Limb (tissue), 2 donors: ENCODE measurements around the gene MCU.
"Not testable (repeated sequence)": the region's sequence is repeated elsewhere in the genome, so short reads cannot be mapped to it uniquely, and the experiment has no call there.

Experiments used
- DNase-seq, 2 donors: peaks; one replicate each; pipeline ENCODE4 v3.0.0-alpha.2; 2016; ENCODE audit errors: extremely low spot score in 2 of 2

Gene MCU

GRCh38 chr10:72691863-72692743, at the start of gene MCU:
Gene MCU (plus strand): TSS chr10:72692143. CDS start chr10:72692152, 9 bp downstream.
- DNase-seq, result peak; percentile 94 to 97

- DNase-seq, result no peak
Observed at GRCh38 chr10:72642318-72642717, 49.6 kb upstream of the MCU start.

- no peak for DNase-seq
Observed at GRCh38 chr10:72645263-72645858, 46.6 kb upstream of the MCU start.

GRCh38 chr10:72646971-72647370, 45.0 kb upstream of the MCU start:
- DNase-seq, result not testable (repeated sequence)

- no peak for DNase-seq
Observed at GRCh38 chr10:72648301-72648700, 43.6 kb upstream of the MCU start.

GRCh38 chr10:72649291-72649690, 42.7 kb upstream of the MCU start:
- DNase-seq, result no peak

GRCh38 chr10:72653383-72654096, 38.4 kb upstream of the MCU start:
- no peak for DNase-seq

- no peak for DNase-seq
Observed at GRCh38 chr10:72654720-72655119, 37.2 kb upstream of the MCU start.

- no peak for DNase-seq
Observed at GRCh38 chr10:72658696-72659400, 33.1 kb upstream of the MCU start.

- DNase-seq, result no peak
Observed at GRCh38 chr10:72659694-72660093, 32.2 kb upstream of the MCU start.

- DNase-seq, result no peak
Observed at GRCh38 chr10:72660220-72660619, 31.7 kb upstream of the MCU start.

GRCh38 chr10:72661431-72661830, 30.5 kb upstream of the MCU start:
- no peak for DNase-seq

GRCh38 chr10:72663971-72664370, 28.0 kb upstream of the MCU start:
- DNase-seq, result no peak

- no peak for DNase-seq
Observed at GRCh38 chr10:72665925-72666324, 26.0 kb upstream of the MCU start.

GRCh38 chr10:72667207-72667864, 24.6 kb upstream of the MCU start:
- no peak for DNase-seq

GRCh38 chr10:72673280-72673679, 18.7 kb upstream of the MCU start:
- DNase-seq, result no peak

GRCh38 chr10:72674174-72674573, 17.8 kb upstream of the MCU start:
- not testable (repeated sequence) for DNase-seq

- no peak for DNase-seq
Observed at GRCh38 chr10:72679838-72680241, 12.1 kb upstream of the MCU start.

- no peak for DNase-seq
Observed at GRCh38 chr10:72682638-72683037, 9.3 kb upstream of the MCU start.

- DNase-seq, result peak in 1 of 2 donors; percentile 52
Observed at GRCh38 chr10:72685264-72685921, 6.5 kb upstream of the MCU start.

GRCh38 chr10:72686430-72686829, 5.5 kb upstream of the MCU start:
- not testable (repeated sequence) for DNase-seq
